ENCODE measurements around the gene POLD3.

DNA sequence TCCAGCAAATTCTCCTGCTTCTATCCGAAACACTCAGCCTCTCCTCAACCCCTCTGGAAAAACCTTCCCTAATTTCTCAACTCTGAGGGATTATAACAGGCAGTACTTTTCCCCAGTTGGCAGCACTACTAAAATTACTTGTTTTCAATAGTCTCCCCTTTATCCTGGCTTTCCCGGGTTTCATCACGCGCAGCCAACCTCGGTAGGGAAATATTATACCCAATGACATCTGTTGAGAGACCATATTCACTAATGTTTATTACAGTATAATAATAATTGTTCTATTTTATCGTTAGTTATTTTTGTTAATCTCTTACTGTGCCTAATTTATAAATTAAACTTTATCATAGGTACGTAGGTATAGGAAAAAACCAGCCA, 330 bp upstream of the POLD3 start:
- TF ChIP-seq ZNF70 (CRISPR knock-in tag; IDR thresholded peaks at IDR 0.05) (no peak), BACH2 (CRISPR knock-in tag; IDR thresholded peaks at IDR 0.05; ENCODE audit: borderline replicate concordance) (no peak), ZFP30 (CRISPR knock-in tag; IDR thresholded peaks at IDR 0.05) (no peak), ZNF8 (CRISPR knock-in tag; IDR thresholded peaks at IDR 0.05) (no peak), SNAI2 (CRISPR knock-in tag; IDR thresholded peaks at IDR 0.05) (0 out of 2 replicates have a peak, but pooled peaks have one; percentile 39), ARNTL (CRISPR knock-in tag; IDR thresholded peaks at IDR 0.05; ENCODE audit: borderline replicate concordance, low read depth) (no peak)
